ENCODE results near the gene WFIKKN1. TPM values are rescaled to one million over a fixed set of nuclear protein-coding genes. Genes with fewer than 3 reads are reported as not detected.

The WFIKKN1 gene
- polyA plus RNA-seq (2011; rRNA removed) (not detected in 2 replicates), polyA minus RNA-seq (2011; rRNA and poly(A)+ RNA removed) (not detected in 2 replicates)

DNA sequence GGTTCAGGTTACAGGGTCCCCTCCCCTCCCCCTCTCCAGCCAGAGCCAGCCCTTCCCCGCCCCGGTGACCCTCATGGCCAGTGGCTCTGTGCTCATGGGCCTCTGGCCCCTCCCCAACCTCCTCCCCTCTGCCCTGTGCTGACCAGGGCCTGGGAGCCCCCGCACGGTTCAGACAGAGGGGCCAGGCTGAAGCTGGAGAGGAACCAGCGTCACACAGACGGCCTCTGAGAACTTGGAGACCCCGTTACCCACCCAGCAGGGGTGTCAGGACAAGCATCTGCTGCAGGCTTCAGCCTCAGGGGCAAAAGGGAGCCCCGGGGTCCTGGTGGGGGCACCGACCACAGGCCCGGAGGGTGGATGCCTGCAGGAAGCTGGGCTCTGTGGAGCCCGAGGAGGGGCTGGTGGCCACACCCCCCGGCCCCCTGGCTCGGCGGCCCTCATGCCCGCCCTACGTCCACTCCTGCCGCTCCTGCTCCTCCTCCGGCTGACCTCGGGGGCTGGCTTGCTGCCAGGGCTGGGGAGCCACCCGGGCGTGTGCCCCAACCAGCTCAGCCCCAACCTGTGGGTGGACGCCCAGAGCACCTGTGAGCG is at the start of gene WFIKKN1:
Gene WFIKKN1, plus strand, starts transcription at position 171 of the 591 bp plus-strand sequence. Its CDS starts 269 bp downstream, at position 440.
- Histone ChIP-seq H3K9me3 (ENCODE audit: control insufficient read depth, insufficient read depth, low read length) (peaks cover 10% of the 10 kb centered on the region; the same call in 1 of the 2 replicates), H3K27ac (ENCODE audit: low read depth, low read length) (no peak within 1 kb of the TSS), H3K27me3 (ENCODE audit: control insufficient read depth, insufficient read depth, low read length) (no peaks in the 10 kb centered on the region), H3K4me3 (ENCODE audit: low read depth, low read length) (no peak within 1 kb of the TSS)
- ChIA-PET POLR2A (interaction anchor here (0.6 kb wide), 2 partner anchors 219 to 1642 kb away, joined by 4 to 5 read pairs; no protein-coding TSS in a partner anchor), CTCF (no interaction called here)
- no peak for DNase-seq (ENCODE audit: low read depth, low spot score)
- TF ChIP-seq, protein P1, sequence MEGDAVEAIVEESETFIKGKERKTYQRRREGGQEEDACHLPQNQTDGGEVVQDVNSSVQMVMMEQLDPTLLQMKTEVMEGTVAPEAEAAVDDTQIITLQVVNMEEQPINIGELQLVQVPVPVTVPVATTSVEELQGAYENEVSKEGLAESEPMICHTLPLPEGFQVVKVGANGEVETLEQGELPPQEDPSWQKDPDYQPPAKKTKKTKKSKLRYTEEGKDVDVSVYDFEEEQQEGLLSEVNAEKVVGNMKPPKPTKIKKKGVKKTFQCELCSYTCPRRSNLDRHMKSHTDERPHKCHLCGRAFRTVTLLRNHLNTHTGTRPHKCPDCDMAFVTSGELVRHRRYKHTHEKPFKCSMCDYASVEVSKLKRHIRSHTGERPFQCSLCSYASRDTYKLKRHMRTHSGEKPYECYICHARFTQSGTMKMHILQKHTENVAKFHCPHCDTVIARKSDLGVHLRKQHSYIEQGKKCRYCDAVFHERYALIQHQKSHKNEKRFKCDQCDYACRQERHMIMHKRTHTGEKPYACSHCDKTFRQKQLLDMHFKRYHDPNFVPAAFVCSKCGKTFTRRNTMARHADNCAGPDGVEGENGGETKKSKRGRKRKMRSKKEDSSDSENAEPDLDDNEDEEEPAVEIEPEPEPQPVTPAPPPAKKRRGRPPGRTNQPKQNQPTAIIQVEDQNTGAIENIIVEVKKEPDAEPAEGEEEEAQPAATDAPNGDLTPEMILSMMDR (IDR thresholded peaks at IDR 0.05; ENCODE audit: low read depth, low read length) = no peak

GRCh38 chr16:582218-582613 is 48.6 kb upstream of the WFIKKN1 start:
- CTCF ChIA-PET = interaction anchor here (0.6 to 1.8 kb wide), 2 partner anchors 85 to 133 kb away, joined by 4 read pairs; no protein-coding TSS in a partner anchor
- POLR2A ChIA-PET = no interaction called here
- DNase-seq (ENCODE audit: low read depth, low spot score) = no peak

GRCh38 chr16:582614-583331 is 48.0 kb upstream of the WFIKKN1 start:
- no peak overlapping the region for H3K27ac ChIP-seq (ENCODE audit: low read depth, low read length)
- TF ChIP-seq, protein P1 (IDR thresholded peaks at IDR 0.05; ENCODE audit: low read depth, low read length) = no peak
- CTCF ChIA-PET = interaction anchor here (0.6 to 1.8 kb wide), 2 partner anchors 85 to 134 kb away, joined by 4 read pairs; no protein-coding TSS in a partner anchor
- no peak overlapping the region for H3K4me3 ChIP-seq (ENCODE audit: low read depth, low read length)
- no peaks in the 10 kb centered on the region; the same call in 1 of the 2 replicates for H3K9me3 ChIP-seq (ENCODE audit: control insufficient read depth, insufficient read depth, low read length)
- POLR2A ChIA-PET = no interaction called here
- H3K27me3 ChIP-seq (ENCODE audit: control insufficient read depth, insufficient read depth, low read length) = no peaks in the 10 kb centered on the region
- no peak for DNase-seq (ENCODE audit: low read depth, low spot score)

More at GRCh38 chr16:582218-582613, 48.6 kb upstream of the WFIKKN1 start:
- TF ChIP-seq, protein P1 (IDR thresholded peaks at IDR 0.05; ENCODE audit: low read depth, low read length) = no peak
- Histone ChIP-seq H3K9me3 (ENCODE audit: control insufficient read depth, insufficient read depth, low read length) (no peaks in the 10 kb centered on the region; the same call in 1 of the 2 replicates), H3K27ac (ENCODE audit: low read depth, low read length) (no peak overlapping the region), H3K4me3 (ENCODE audit: low read depth, low read length) (no peak overlapping the region), H3K27me3 (ENCODE audit: control insufficient read depth, insufficient read depth, low read length) (no peaks in the 10 kb centered on the region)

- ChIA-PET CTCF (no interaction called here), POLR2A (no interaction called here)
- H3K4me3 ChIP-seq (ENCODE audit: low read depth, low read length) = no peak overlapping the region
- H3K9me3 ChIP-seq (ENCODE audit: control insufficient read depth, insufficient read depth, low read length) = no peaks in the 10 kb centered on the region
- TF ChIP-seq, protein P1 (IDR thresholded peaks at IDR 0.05; ENCODE audit: low read depth, low read length) = no peak
- no peaks in the 10 kb centered on the region for H3K27me3 ChIP-seq (ENCODE audit: control insufficient read depth, insufficient read depth, low read length)
- no peak overlapping the region for H3K27ac ChIP-seq (ENCODE audit: low read depth, low read length)
- no peak for DNase-seq (ENCODE audit: low read depth, low spot score)
Measured at GRCh38 chr16:583470-583814, 47.3 kb upstream of the WFIKKN1 start.
